Astrocyte (in vitro differentiated cells and primary cell): ENCODE data around the gene TMEM235.

Experiments
- CTCF ChIP-seq: IDR thresholded peaks from 2 replicates; pipeline ENCODE4 v1.5.1; 2011; ENCODE audit warnings: low read depth, mild to moderate bottlenecking, inconsistent platforms, low read length, moderate library complexity; ENCODE audit not compliant: insufficient read depth
- EZH2 ChIP-seq: IDR thresholded peaks from 2 replicates; pipeline ENCODE4 v1.6.1; 2012; ENCODE audit warnings: mild to moderate bottlenecking, low read length, inconsistent platforms; ENCODE audit not compliant: insufficient read depth

GRCh38 chr17:78281249-78281845 is 49.9 kb downstream of the TMEM235 start:
- TF ChIP-seq CTCF (no peak), EZH2 (no peak)
